Lower leg skin (tissue), 3 donors: Measurements from ENCODE around the gene CBFA2T3.

ENCODE experiments used
- CTCF ChIP-seq, 3 donors: fragments of 450-650 bp; IDR thresholded peaks; one replicate each; pipeline ENCODE4 v1.5.1; 2016; ENCODE audit warnings: antibody characterized with exemption in 3 of 3, mild to moderate bottlenecking in 3 of 3, moderate library complexity in 2 of 3
- POLR2A ChIP-seq, 2 donors: fragments of 450-650 bp; IDR thresholded peaks; one replicate each; pipeline ENCODE4 v1.6.1; 2016 to 2017; ENCODE audit warnings: antibody characterized with exemption in 2 of 2, mild to moderate bottlenecking in 1 of 2, moderate library complexity in 1 of 2

GRCh38 chr16:89005201-89006035 lies 28.4 kb upstream of the CBFA2T3 start:
- TF ChIP-seq CTCF (IDR thresholded peaks at IDR 0.05) (no peak), POLR2A (IDR thresholded peaks at IDR 0.05) (no peak)
